UCSD-AML1 (cell line): ENCODE results near the gene CD40.
A peak's percentile ranks its signal among the peaks of the same experiment; 100 is the strongest.
"Not testable (repeated sequence)": the region's sequence is repeated elsewhere in the genome, so short reads cannot be mapped to it uniquely, and the experiment has no call there.

ENCODE experiments used
- DNase-seq: peaks from one replicate; lab custom pipeline; 2025; ENCODE audit not compliant: unreplicated experiment; lab: John Stamatoyannopoulos, UW

Gene CD40

GRCh38 chr20:46093531-46093930 is 24.6 kb upstream of the CD40 start:
- no peak for DNase-seq

- no peak for DNase-seq
These were observed 18.4 kb upstream of the CD40 start for GRCh38 chr20:46099491-46100287.

- not testable (repeated sequence) for DNase-seq
These were observed 17.7 kb upstream of the CD40 start for GRCh38 chr20:46100444-46100843.

- no peak for DNase-seq
These were observed 17.1 kb upstream of the CD40 start for GRCh38 chr20:46100988-46101387.

GRCh38 chr20:46101957-46102356 is 16.2 kb upstream of the CD40 start:
- DNase-seq: no peak

- no peak for DNase-seq
These were observed 15.2 kb upstream of the CD40 start for GRCh38 chr20:46102940-46103339.

DNA sequence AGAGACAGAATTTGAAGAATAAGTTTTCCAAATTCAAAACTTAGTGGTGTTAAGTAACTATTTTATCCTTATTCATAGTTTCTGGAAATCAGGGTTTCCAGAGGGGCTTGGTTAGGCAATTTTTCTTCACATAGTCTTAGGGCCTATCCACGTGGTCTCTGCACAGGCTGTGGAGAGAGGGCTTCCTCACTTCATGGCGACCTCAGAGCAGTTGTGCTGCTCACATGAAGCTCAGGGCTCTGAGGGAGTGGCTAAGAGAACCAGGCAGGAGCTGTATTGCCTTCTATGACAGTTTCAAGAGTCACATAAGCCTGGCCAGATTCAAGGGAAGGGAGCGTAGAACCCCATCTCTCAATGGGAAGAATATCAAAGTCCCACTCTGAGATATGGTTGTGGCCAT is 13.9 kb upstream of the CD40 start:
- no peak for DNase-seq

DNA sequence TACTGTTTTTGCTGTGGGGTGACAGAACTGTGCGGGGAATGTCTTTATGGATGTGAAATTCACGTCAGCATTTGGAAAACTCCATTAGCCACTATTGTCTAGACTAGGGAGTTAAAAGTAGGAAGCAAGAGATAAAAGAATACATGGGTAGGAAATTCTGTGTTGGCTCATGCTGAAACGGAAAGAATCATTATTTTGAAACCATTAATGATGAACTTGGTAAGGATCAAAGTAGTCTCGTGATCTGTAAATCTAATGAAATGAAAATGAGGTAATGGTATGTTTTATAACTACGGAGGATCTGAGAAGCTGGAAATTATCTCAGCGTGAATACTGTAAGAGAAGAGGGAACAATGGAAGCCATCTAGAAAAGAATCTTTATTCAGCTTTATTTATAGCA is 11.1 kb upstream of the CD40 start:
- DNase-seq: no peak

- DNase-seq: no peak
These were observed 9.7 kb upstream of the CD40 start for GRCh38 chr20:46108435-46108841.

GRCh38 chr20:46108976-46109375 is 9.1 kb upstream of the CD40 start:
- DNase-seq: no peak

- DNase-seq: peak; percentile 30
These were observed 6.9 kb upstream of the CD40 start for GRCh38 chr20:46111028-46111835.

DNA sequence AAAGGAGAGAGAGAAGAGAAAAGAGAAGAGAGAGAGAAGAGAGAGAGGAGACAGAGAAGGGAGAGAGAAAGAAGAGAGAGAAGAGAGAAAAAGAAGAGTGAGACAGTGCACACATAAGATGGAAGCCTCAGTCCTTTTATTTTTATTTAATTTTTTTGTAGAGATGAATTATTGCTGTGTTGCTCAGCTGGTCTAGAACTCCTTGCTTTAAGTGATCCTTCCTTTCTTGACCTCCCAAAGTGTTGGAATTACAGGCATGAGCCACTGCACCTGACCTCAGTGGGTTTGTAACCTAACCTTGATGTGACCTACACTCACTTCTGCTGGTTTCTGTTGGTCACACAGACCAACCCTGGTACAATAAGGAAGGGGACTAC is 6.3 kb upstream of the CD40 start:
- no peak for DNase-seq

GRCh38 chr20:46112430-46113112 is 5.5 kb upstream of the CD40 start:
- DNase-seq: no peak

DNA sequence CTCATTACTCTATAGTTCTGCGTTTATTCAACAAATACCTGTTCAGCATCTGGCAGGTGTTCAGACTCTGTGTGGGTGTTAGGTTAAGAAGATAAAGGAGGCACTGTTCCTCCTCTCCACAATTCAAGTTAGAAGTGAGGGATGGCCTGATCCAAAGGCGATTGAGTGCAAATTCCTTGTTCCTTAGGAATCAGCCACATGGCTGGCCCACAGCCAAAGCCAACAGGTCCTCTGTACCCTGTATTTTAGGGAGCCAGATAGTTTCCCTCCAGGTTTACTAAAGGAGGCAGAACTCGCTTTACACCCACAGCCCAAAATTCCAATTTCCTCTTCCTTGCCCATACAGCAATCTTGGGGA is 5.0 kb upstream of the CD40 start:
- DNase-seq: no peak

- DNase-seq: no peak
These were observed 3.7 kb upstream of the CD40 start for GRCh38 chr20:46114449-46114848.

- DNase-seq: peak; percentile 75
These were observed 437 bp downstream of the CD40 start for GRCh38 chr20:46118481-46119020.

GRCh38 chr20:46119028-46119546 is 973 bp downstream of the CD40 start:
- no peak for DNase-seq

- no peak for DNase-seq
These were observed 1.4 kb downstream of the CD40 start for GRCh38 chr20:46119547-46119946.

DNA sequence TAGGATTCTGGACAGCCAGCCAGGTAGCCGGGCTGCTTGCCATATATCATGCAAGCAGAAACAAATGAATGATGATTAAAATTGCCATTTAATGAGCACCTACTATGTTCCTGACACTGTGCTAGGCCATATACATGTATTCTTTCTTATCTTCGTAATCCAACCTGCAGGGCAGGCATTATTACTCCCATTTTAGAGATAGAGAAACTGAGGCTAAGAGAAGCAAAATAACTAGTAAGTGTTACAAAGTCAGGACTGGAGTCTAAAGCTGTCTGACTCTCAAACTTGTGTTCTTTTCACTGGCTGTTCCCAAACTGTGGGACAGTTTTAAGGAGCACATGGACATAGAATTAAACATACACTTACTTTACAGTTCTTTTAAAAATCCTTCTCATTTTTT is 2.0 kb downstream of the CD40 start:
- no peak for DNase-seq

GRCh38 chr20:46121184-46121930 is 3.2 kb downstream of the CD40 start:
- DNase-seq: no peak

GRCh38 chr20:46122071-46122470 is 4.0 kb downstream of the CD40 start:
- no peak for DNase-seq
